Thyroid gland (tissue), 4 donors: ENCODE results near the gene MYBL2. TPM values are rescaled to one million over a fixed set of nuclear protein-coding genes. Genes with fewer than 3 reads are reported as not detected.

Source experiments
- DNase-seq, 2 donors: peaks; one replicate each; pipeline ENCODE4 v3.0.0-alpha.2; 2019
- H3K27ac ChIP-seq, 3 donors: fragments of 200-600 bp; sonication (generic); 1 replicate in 2 of 3; 2 replicates in 1 of 3; pipeline ENCODE4 v1.5.1; 2016 to 2019; ENCODE audit warnings: mild to moderate bottlenecking in 1 of 3, moderate library complexity in 1 of 3
- H3K27me3 ChIP-seq: fragments of 200-600 bp; sonication (generic); one replicate; pipeline ENCODE4 v1.5.1; 2019
- H3K36me3 ChIP-seq, 2 donors: fragments of 200-600 bp; sonication (generic); one replicate each; pipeline ENCODE4 v1.5.1; 2016 to 2019
- H3K4me1 ChIP-seq, 2 donors: fragments of 200-600 bp; sonication (generic); one replicate each; pipeline ENCODE4 v1.5.1; 2017 to 2019
- H3K4me3 ChIP-seq, 3 donors: fragments of 200-600 bp; sonication (generic); replicated peaks in 1 of 3; 1 replicate in 2 of 3; 2 replicates in 1 of 3; pipeline ENCODE4 v1.5.1; 2016; ENCODE audit warnings: mild to moderate bottlenecking in 1 of 3
- H3K9me3 ChIP-seq: fragments of 200-600 bp; sonication (generic); one replicate; pipeline ENCODE4 v1.5.1; 2017
- CTCF ChIP-seq, 6 experiments: fragments of 200-600 bp in 3 of 6; fragments of 450-650 bp in 3 of 6; sonication (generic) in 3 of 6; IDR thresholded peaks; one replicate each; pipeline ENCODE4 v1.5.1; 2016 to 2019; ENCODE audit warnings: antibody characterized with exemption in 6 of 6, mild to moderate bottlenecking in 2 of 6, inconsistent platforms in 1 of 6, moderate library complexity in 1 of 6
- POLR2A ChIP-seq, 2 donors: fragments of 450-650 bp; IDR thresholded peaks; one replicate each; pipeline ENCODE4 v1.6.1; 2017; ENCODE audit warnings: antibody characterized with exemption in 2 of 2, mild to moderate bottlenecking in 2 of 2, moderate library complexity in 1 of 2
- WGBS, 2 donors: methylation state at CpG; one replicate each; pipeline ENCODE4 v1.1.5; 2017; 5-methylcytosine and 5-hydroxymethylcytosine counted together
- intact Hi-C: fragments of 100-400 bp; cut with DNase I; formaldehyde crosslinking; loops from one replicate; pipeline ENCODE4 v1.15.1; 2023
- total RNA-seq, 4 donors: library from RNA; depleted of rRNA; stranded (reverse); fragments of >200 nt; gene quantifications; one replicate each; pipeline ENCODE4 v1.2.3, GENCODE V29; 2016

Gene MYBL2
- total RNA-seq, 4 donors from 2014 or later: 0.22 to 0.54 (median 0.46) TPM; not detected in 1

DNA sequence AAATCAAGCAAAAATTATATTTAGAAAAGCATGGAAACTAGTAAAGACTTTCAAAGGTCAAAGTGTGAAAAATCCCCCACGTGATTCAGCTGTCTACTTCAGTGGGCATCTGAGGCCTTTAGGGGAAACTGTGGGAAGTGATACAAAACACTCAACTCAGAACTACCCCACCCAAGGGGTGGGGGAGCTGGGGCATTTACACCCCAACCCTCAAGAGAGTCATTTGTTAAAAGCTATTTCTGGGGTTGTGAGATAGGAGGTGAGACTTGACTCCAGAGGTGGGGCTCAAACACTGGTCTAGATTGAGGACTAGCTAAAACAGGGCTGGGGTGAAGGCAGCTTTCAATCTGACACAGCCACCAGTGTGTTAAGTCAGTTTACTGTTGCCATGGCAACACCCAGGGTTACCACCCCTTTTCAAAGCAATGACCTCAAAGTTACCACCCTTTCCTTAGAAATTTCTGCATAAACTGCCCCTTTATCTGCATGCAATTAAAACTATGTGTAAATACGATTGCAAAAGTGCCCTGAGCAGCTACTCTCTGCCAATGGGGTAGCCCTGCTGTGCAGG lies 69.8 kb downstream of the MYBL2 start:
- Histone ChIP-seq H3K9me3 (no peaks in the 10 kb centered on the region), H3K27me3 (no peaks in the 10 kb centered on the region), H3K4me1 (no peaks in the 10 kb centered on the region), H3K27ac (no peak overlapping the region), H3K36me3 (no peaks in the 10 kb centered on the region), H3K4me3 (no peak overlapping the region)
- 25 to 33% methylated on average over 2 of the region's 2 CpGs for WGBS, 2 donors
- TF ChIP-seq CTCF (IDR thresholded peaks at IDR 0.05): no peak
- TF ChIP-seq POLR2A (IDR thresholded peaks at IDR 0.05): no peak
- intact Hi-C loops: no loop called here
- DNase-seq: no peak

DNA sequence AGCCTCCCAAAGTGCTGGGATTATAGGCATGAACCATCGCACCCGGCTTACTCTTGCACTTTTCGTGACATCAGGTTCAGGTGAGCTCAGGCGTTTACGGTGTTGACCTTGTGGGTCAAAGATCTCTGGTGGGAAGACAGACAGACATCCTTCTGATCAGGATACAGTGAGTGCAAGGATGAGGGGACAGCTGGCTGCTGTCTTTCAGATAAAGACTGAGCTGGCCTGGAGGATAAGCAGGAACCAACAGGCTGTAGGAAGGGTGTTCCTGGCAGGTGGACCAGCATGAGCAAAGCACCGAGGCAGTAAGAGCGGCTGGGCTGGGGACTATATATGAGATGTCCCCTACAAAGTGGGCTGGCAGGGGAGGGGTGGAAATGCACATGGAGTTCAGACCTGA lies 71.0 kb downstream of the MYBL2 start:
- intact Hi-C loops: no loop called here
- H3K9me3 ChIP-seq: no peaks in the 10 kb centered on the region
- no peak overlapping the region for H3K4me3 ChIP-seq
- H3K27ac ChIP-seq: no peak overlapping the region
- 97% methylated on average over 7 of the region's 7 CpGs for WGBS, 2 donors
- no peak for DNase-seq
- TF ChIP-seq CTCF (IDR thresholded peaks at IDR 0.05): no peak
- no peak for TF ChIP-seq POLR2A (IDR thresholded peaks at IDR 0.05)
- no peaks in the 10 kb centered on the region for H3K36me3 ChIP-seq
- no peaks in the 10 kb centered on the region for H3K27me3 ChIP-seq
- H3K4me1 ChIP-seq: no peaks in the 10 kb centered on the region

- WGBS, 2 donors: 91 to 92% methylated on average over 9 of the region's 9 CpGs
- intact Hi-C loops: no loop called here
- Histone ChIP-seq H3K36me3 (no peaks in the 10 kb centered on the region), H3K4me1 (no peaks in the 10 kb centered on the region), H3K27ac (no peak overlapping the region), H3K9me3 (no peaks in the 10 kb centered on the region), H3K27me3 (no peaks in the 10 kb centered on the region), H3K4me3 (no peak overlapping the region)
- no peak for DNase-seq
- TF ChIP-seq POLR2A (IDR thresholded peaks at IDR 0.05) (no peak), CTCF (IDR thresholded peaks at IDR 0.05) (no peak)
These were observed 72.3 kb downstream of the MYBL2 start for GRCh38 chr20:43739148-43739749.

GRCh38 chr20:43740642-43741041 lies 73.7 kb downstream of the MYBL2 start:
- Histone ChIP-seq H3K9me3 (no peaks in the 10 kb centered on the region), H3K4me1 (no peaks in the 10 kb centered on the region)

More at GRCh38 chr20:43740642-43741041, 73.7 kb downstream of the MYBL2 start:
- Histone ChIP-seq H3K4me3 (no peak overlapping the region), H3K36me3 (no peaks in the 10 kb centered on the region), H3K27me3 (no peaks in the 10 kb centered on the region), H3K27ac (no peak overlapping the region)
- no peak for DNase-seq
- WGBS, 2 donors: 95 to 96% methylated on average over 3 of the region's 3 CpGs
- TF ChIP-seq CTCF (IDR thresholded peaks at IDR 0.05): no peak
- TF ChIP-seq POLR2A (IDR thresholded peaks at IDR 0.05): no peak
- intact Hi-C loops: no loop called here
